Thyroid gland (tissue), 4 donors: ENCODE measurements around the gene RIPOR3. TPM values are rescaled to one million over a fixed set of nuclear protein-coding genes. Genes with fewer than 3 reads are reported as not detected.

Source experiments
- DNase-seq, 2 donors: peaks; one replicate each; pipeline ENCODE4 v3.0.0-alpha.2; 2019
- H3K27ac ChIP-seq, 3 donors: fragments of 200-600 bp; sonication (generic); 1 replicate in 2 of 3; 2 replicates in 1 of 3; pipeline ENCODE4 v1.5.1; 2016 to 2019; ENCODE audit warnings: mild to moderate bottlenecking in 1 of 3, moderate library complexity in 1 of 3
- H3K27me3 ChIP-seq: fragments of 200-600 bp; sonication (generic); one replicate; pipeline ENCODE4 v1.5.1; 2019
- H3K36me3 ChIP-seq, 2 donors: fragments of 200-600 bp; sonication (generic); one replicate each; pipeline ENCODE4 v1.5.1; 2016 to 2019
- H3K4me1 ChIP-seq, 2 donors: fragments of 200-600 bp; sonication (generic); one replicate each; pipeline ENCODE4 v1.5.1; 2017 to 2019
- H3K4me3 ChIP-seq, 3 donors: fragments of 200-600 bp; sonication (generic); replicated peaks in 1 of 3; 1 replicate in 2 of 3; 2 replicates in 1 of 3; pipeline ENCODE4 v1.5.1; 2016; ENCODE audit warnings: mild to moderate bottlenecking in 1 of 3
- H3K9me3 ChIP-seq: fragments of 200-600 bp; sonication (generic); one replicate; pipeline ENCODE4 v1.5.1; 2017
- CTCF ChIP-seq, 6 experiments: fragments of 200-600 bp in 3 of 6; fragments of 450-650 bp in 3 of 6; sonication (generic) in 3 of 6; IDR thresholded peaks; one replicate each; pipeline ENCODE4 v1.5.1; 2016 to 2019; ENCODE audit warnings: antibody characterized with exemption in 6 of 6, mild to moderate bottlenecking in 2 of 6, inconsistent platforms in 1 of 6, moderate library complexity in 1 of 6
- POLR2A ChIP-seq, 2 donors: fragments of 450-650 bp; IDR thresholded peaks; one replicate each; pipeline ENCODE4 v1.6.1; 2017; ENCODE audit warnings: antibody characterized with exemption in 2 of 2, mild to moderate bottlenecking in 2 of 2, moderate library complexity in 1 of 2
- WGBS, 2 donors: methylation state at CpG; one replicate each; pipeline ENCODE4 v1.1.5; 2017; 5-methylcytosine and 5-hydroxymethylcytosine counted together
- intact Hi-C: fragments of 100-400 bp; cut with DNase I; formaldehyde crosslinking; loops from one replicate; pipeline ENCODE4 v1.15.1; 2023
- total RNA-seq, 4 donors: library from RNA; depleted of rRNA; stranded (reverse); fragments of >200 nt; gene quantifications; one replicate each; pipeline ENCODE4 v1.2.3, GENCODE V29; 2016

RIPOR3 gene
- total RNA-seq, 4 donors from 2014 or later = 6.2 to 23.9 (median 9.5) TPM

GRCh38 chr20:50659975-50660670, 31.2 kb downstream of the RIPOR3 start:
- no peaks in the 10 kb centered on the region for H3K9me3 ChIP-seq
- intact Hi-C loops = no loop called here
- H3K27ac ChIP-seq = no peak overlapping the region
- H3K4me1 ChIP-seq = peaks cover 19 to 51% of the 10 kb centered on the region in 2 donors
- TF ChIP-seq CTCF (IDR thresholded peaks at IDR 0.05) (no peak), POLR2A (IDR thresholded peaks at IDR 0.05) (no peak)
- no peaks in the 10 kb centered on the region for H3K27me3 ChIP-seq
- no peaks in the 10 kb centered on the region for H3K36me3 ChIP-seq
- H3K4me3 ChIP-seq = no peak overlapping the region
- WGBS, 2 donors = 88 to 93% methylated on average over 6 of the region's 6 CpGs
- DNase-seq = no peak

GRCh38 chr20:50658804-50659380, 32.5 kb downstream of the RIPOR3 start:
- TF ChIP-seq CTCF (IDR thresholded peaks at IDR 0.05) (peak in 1 of 6 experiments; percentile 7), POLR2A (IDR thresholded peaks at IDR 0.05) (no peak)
- Histone ChIP-seq H3K36me3 (no peaks in the 10 kb centered on the region), H3K4me3 (no peak overlapping the region), H3K4me1 (peaks cover 19 to 58% of the 10 kb centered on the region in 2 donors), H3K9me3 (no peaks in the 10 kb centered on the region), H3K27me3 (no peaks in the 10 kb centered on the region), H3K27ac (peak overlapping the region in 2 of 3 donors; percentile 38 to 44)
- intact Hi-C loops = no loop called here
- DNase-seq = no peak
- 60 to 68% methylated on average over 10 of the region's 10 CpGs for WGBS, 2 donors

- no peak for TF ChIP-seq CTCF (IDR thresholded peaks at IDR 0.05)
- no peak for TF ChIP-seq POLR2A (IDR thresholded peaks at IDR 0.05)
- Histone ChIP-seq H3K27ac (peak overlapping the region; percentile 9 to 58 (median 13)), H3K4me1 (peaks cover 10 to 31% of the 10 kb centered on the region in 2 donors), H3K9me3 (no peaks in the 10 kb centered on the region), H3K36me3 (no peaks in the 10 kb centered on the region), H3K4me3 (no peak overlapping the region), H3K27me3 (no peaks in the 10 kb centered on the region)
- 40 to 63% methylated on average over 15 to 16 of the region's 16 CpGs for WGBS, 2 donors
- DNase-seq = peak in 1 of 2 donors; percentile 27
- intact Hi-C loops = no loop called here
Measured at GRCh38 chr20:50655311-50655880, 35.9 kb downstream of the RIPOR3 start.

- intact Hi-C loops = no loop called here
- no peaks in the 10 kb centered on the region for H3K36me3 ChIP-seq
- H3K4me1 ChIP-seq = peaks cover 10 to 31% of the 10 kb centered on the region in 2 donors
- WGBS, 2 donors = 60 to 70% methylated on average over 6 of the region's 6 CpGs
- H3K27me3 ChIP-seq = no peaks in the 10 kb centered on the region
- peak overlapping the region in 1 of 3 donors; percentile 58 for H3K27ac ChIP-seq
- DNase-seq = no peak
- H3K4me3 ChIP-seq = no peak overlapping the region
- no peaks in the 10 kb centered on the region for H3K9me3 ChIP-seq
- TF ChIP-seq CTCF (IDR thresholded peaks at IDR 0.05) (no peak), POLR2A (IDR thresholded peaks at IDR 0.05) (no peak)
Measured at GRCh38 chr20:50654904-50655303, 36.4 kb downstream of the RIPOR3 start.
